ENCODE results near the gene TTC13. TPM values are rescaled to one million over a fixed set of nuclear protein-coding genes. Genes with fewer than 3 reads are reported as not detected.

The TTC13 gene
- total and polyA plus RNA-seq, 10 of the 15 experiments (the other 5 are each of a cell fraction or from before 2014, with no cell fraction given): 5.8 to 30.8 (median 18.5) TPM

DNA sequence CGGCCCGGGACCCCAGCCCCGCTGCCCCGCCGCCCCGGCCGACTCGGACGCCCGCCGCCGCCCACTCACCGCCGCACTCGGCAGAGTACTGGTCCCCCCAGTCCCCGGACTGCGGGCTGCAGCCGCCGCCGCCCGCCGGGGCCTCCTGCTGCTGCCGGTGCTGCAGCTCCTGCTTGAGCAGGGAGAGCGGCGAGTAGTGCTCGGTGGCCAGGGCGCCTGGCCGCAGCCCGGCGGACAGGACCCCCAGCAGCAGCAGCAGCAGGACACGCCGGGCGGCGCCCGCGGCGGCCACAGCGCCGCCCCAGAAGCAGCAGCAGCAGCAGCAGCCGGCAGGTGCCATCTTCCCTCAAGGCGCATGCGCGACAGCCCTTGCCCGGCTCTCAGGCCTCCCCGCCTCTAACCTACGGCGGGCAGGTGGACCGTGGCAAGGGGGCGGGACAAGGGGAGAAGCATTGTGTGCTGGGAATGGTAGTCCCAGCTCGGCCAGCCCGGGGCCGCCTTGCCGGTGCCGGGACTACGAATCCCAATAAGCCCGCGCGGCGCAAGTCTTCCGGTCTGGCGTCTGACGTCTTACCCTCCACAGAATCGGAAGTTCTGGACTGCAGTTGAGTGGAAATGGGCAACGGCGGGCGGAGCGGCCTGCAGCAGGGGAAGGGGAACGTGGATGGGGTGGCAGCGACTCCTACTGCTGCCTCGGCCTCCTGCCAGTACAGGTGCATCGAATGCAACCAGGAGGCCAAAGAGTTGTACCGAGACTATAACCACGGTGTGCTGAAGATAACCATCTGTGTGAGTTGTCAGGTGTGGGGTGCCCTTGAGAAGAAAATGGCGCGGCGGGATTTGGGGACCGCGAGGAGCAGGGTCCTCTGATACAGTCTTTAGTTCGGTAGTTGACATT lies at the start of gene TTC13, which contains the start of gene ARV1 (continued):
- peak; percentile 88 for TF ChIP-seq NBN (IDR thresholded peaks at IDR 0.05)
- peak; percentile 84 for TF ChIP-seq ATF7 (IDR thresholded peaks at IDR 0.05; ENCODE audit: low read depth)
- TF ChIP-seq KLF5 (IDR thresholded peaks at IDR 0.05; ENCODE audit: partially characterized antibody): peak; percentile 31
- no peak for TF ChIP-seq FOXM1 (IDR thresholded peaks at IDR 0.05; ENCODE audit: low read depth, low read length)
- no peak for TF ChIP-seq HDAC2 (IDR thresholded peaks at IDR 0.05)
- no peak for TF ChIP-seq CEBPB (IDR thresholded peaks at IDR 0.05; ENCODE audit: borderline replicate concordance in 1 of 2, low read depth in 2 of 2, low read length in 2 of 2)
- TF ChIP-seq, protein P1, sequence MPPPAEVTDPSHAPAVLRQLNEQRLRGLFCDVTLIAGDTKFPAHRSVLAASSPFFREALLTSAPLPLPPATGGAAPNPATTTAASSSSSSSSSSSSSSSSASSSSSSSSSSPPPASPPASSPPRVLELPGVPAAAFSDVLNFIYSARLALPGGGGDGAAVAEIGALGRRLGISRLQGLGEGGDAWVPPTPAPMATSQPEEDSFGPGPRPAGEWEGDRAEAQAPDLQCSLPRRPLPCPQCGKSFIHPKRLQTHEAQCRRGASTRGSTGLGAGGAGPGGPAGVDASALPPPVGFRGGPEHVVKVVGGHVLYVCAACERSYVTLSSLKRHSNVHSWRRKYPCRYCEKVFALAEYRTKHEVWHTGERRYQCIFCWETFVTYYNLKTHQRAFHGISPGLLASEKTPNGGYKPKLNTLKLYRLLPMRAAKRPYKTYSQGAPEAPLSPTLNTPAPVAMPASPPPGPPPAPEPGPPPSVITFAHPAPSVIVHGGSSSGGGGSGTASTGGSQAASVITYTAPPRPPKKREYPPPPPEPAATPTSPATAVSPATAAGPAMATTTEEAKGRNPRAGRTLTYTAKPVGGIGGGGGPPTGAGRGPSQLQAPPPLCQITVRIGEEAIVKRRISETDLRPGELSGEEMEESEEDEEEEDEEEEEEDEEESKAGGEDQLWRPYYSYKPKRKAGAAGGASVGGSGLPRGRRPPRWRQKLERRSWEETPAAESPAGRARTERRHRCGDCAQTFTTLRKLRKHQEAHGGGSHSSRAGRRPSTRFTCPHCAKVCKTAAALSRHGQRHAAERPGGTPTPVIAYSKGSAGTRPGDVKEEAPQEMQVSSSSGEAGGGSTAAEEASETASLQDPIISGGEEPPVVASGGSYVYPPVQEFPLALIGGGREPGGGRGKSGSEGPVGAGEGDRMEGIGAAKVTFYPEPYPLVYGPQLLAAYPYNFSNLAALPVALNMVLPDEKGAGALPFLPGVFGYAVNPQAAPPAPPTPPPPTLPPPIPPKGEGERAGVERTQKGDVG (CRISPR knock-in tag; IDR thresholded peaks at IDR 0.05): no peak
- TF ChIP-seq NR2C2 (IDR thresholded peaks at IDR 0.05; ENCODE audit: borderline replicate concordance, control insufficient read depth, insufficient read length, low read depth): no peak
- TF ChIP-seq NR2C1 (IDR thresholded peaks at IDR 0.05): peak; percentile 77
- TF ChIP-seq, protein P2, sequence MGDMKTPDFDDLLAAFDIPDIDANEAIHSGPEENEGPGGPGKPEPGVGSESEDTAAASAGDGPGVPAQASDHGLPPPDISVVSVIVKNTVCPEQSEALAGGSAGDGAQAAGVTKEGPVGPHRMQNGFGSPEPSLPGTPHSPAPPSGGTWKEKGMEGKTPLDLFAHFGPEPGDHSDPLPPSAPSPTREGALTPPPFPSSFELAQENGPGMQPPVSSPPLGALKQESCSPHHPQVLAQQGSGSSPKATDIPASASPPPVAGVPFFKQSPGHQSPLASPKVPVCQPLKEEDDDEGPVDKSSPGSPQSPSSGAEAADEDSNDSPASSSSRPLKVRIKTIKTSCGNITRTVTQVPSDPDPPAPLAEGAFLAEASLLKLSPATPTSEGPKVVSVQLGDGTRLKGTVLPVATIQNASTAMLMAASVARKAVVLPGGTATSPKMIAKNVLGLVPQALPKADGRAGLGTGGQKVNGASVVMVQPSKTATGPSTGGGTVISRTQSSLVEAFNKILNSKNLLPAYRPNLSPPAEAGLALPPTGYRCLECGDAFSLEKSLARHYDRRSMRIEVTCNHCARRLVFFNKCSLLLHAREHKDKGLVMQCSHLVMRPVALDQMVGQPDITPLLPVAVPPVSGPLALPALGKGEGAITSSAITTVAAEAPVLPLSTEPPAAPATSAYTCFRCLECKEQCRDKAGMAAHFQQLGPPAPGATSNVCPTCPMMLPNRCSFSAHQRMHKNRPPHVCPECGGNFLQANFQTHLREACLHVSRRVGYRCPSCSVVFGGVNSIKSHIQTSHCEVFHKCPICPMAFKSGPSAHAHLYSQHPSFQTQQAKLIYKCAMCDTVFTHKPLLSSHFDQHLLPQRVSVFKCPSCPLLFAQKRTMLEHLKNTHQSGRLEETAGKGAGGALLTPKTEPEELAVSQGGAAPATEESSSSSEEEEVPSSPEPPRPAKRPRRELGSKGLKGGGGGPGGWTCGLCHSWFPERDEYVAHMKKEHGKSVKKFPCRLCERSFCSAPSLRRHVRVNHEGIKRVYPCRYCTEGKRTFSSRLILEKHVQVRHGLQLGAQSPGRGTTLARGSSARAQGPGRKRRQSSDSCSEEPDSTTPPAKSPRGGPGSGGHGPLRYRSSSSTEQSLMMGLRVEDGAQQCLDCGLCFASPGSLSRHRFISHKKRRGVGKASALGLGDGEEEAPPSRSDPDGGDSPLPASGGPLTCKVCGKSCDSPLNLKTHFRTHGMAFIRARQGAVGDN (IDR thresholded peaks at IDR 0.05): no peak
- no peak for TF ChIP-seq ZZZ3 (IDR thresholded peaks at IDR 0.05; ENCODE audit: control insufficient read depth, insufficient read length, low read depth)
- TF ChIP-seq RUNX3 (IDR thresholded peaks at IDR 0.05; ENCODE audit: low read length): peak; percentile 24
- TF ChIP-seq, protein P3, sequence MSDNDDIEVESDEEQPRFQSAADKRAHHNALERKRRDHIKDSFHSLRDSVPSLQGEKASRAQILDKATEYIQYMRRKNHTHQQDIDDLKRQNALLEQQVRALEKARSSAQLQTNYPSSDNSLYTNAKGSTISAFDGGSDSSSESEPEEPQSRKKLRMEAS (IDR thresholded peaks at IDR 0.05; ENCODE audit: low read depth, low read length): peak; percentile 59
- TF ChIP-seq JUND (IDR thresholded peaks at IDR 0.05; ENCODE audit: low read depth, low read length): no peak
- TF ChIP-seq ZSCAN29 (IDR thresholded peaks at IDR 0.05): no peak
- no peak for TF ChIP-seq NFIC (IDR thresholded peaks at IDR 0.05; ENCODE audit: low read depth, low read length)
- peak; percentile 79 for TF ChIP-seq CBFB (IDR thresholded peaks at IDR 0.05; ENCODE audit: low read depth)
- TF ChIP-seq, protein P4, sequence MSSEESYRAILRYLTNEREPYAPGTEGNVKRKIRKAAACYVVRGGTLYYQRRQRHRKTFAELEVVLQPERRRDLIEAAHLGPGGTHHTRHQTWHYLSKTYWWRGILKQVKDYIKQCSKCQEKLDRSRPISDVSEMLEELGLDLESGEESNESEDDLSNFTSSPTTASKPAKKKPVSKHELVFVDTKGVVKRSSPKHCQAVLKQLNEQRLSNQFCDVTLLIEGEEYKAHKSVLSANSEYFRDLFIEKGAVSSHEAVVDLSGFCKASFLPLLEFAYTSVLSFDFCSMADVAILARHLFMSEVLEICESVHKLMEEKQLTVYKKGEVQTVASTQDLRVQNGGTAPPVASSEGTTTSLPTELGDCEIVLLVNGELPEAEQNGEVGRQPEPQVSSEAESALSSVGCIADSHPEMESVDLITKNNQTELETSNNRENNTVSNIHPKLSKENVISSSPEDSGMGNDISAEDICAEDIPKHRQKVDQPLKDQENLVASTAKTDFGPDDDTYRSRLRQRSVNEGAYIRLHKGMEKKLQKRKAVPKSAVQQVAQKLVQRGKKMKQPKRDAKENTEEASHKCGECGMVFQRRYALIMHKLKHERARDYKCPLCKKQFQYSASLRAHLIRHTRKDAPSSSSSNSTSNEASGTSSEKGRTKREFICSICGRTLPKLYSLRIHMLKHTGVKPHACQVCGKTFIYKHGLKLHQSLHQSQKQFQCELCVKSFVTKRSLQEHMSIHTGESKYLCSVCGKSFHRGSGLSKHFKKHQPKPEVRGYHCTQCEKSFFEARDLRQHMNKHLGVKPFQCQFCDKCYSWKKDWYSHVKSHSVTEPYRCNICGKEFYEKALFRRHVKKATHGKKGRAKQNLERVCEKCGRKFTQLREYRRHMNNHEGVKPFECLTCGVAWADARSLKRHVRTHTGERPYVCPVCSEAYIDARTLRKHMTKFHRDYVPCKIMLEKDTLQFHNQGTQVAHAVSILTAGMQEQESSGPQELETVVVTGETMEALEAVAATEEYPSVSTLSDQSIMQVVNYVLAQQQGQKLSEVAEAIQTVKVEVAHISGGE (CRISPR knock-in tag; IDR thresholded peaks at IDR 0.05): no peak
- TF ChIP-seq RFX5 (IDR thresholded peaks at IDR 0.05; ENCODE audit: low read depth, low read length): no peak
- 0 out of 2 replicates have a peak, but pooled peaks have one; percentile 3 for TF ChIP-seq DPF2 (IDR thresholded peaks at IDR 0.05)

All from GM12878 (cell line).